ENCODE results near the gene USP25.

- TF ChIP-seq, protein P1, sequence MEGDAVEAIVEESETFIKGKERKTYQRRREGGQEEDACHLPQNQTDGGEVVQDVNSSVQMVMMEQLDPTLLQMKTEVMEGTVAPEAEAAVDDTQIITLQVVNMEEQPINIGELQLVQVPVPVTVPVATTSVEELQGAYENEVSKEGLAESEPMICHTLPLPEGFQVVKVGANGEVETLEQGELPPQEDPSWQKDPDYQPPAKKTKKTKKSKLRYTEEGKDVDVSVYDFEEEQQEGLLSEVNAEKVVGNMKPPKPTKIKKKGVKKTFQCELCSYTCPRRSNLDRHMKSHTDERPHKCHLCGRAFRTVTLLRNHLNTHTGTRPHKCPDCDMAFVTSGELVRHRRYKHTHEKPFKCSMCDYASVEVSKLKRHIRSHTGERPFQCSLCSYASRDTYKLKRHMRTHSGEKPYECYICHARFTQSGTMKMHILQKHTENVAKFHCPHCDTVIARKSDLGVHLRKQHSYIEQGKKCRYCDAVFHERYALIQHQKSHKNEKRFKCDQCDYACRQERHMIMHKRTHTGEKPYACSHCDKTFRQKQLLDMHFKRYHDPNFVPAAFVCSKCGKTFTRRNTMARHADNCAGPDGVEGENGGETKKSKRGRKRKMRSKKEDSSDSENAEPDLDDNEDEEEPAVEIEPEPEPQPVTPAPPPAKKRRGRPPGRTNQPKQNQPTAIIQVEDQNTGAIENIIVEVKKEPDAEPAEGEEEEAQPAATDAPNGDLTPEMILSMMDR (optimal IDR thresholded peaks at IDR 0.05 in 1 of 3, IDR thresholded peaks at IDR 0.05 in 1 of 3, conservative IDR thresholded peaks at IDR 0.05 in 1 of 3; ENCODE audit: extremely low read depth in 1 of 3, insufficient read depth in 2 of 3, low read length in 3 of 3), result no peak
- TF ChIP-seq EZH2 (IDR thresholded peaks at IDR 0.05; ENCODE audit: low read length), result no peak
Observed at GRCh38 chr21:15823486-15824150, 93.8 kb downstream of the USP25 start.
